Measurements from ENCODE around the gene ASCC3.
"Not testable (repeated sequence)": the region's sequence is repeated elsewhere in the genome, so short reads cannot be mapped to it uniquely, and the experiment has no call there.

The ASCC3 gene

GRCh38 chr6:100803264-100804045 lies 77.7 kb downstream of the ASCC3 start:
- no peak for DNase-seq (ENCODE audit: low read depth)

GRCh38 chr6:100801036-100801435 lies 80.1 kb downstream of the ASCC3 start:
- DNase-seq (ENCODE audit: low read depth): no peak

GRCh38 chr6:100796049-100796823 lies 84.9 kb downstream of the ASCC3 start:
- no peak for DNase-seq (ENCODE audit: low read depth)

- no peak for DNase-seq (ENCODE audit: low read depth)
These were observed 91.0 kb downstream of the ASCC3 start for GRCh38 chr6:100790084-100790483.

DNA sequence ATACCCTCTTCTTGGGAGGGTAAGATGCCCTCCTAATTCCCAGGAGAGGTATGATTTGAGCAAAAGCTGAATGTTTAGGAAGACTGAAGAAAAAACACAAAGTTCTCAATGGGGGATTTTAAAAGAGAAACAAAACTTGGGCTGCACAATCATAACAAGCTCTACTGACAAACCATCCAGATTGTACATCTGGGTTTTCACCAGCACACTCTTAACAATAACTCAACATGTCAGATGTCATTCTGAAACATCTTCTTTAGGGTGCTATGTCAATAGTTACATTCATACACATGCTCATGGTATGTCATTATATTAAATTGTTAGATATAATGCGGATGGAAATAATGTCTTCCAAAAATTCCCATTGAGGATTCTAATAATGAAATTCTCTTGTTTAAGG lies 95.1 kb downstream of the ASCC3 start:
- DNase-seq (ENCODE audit: low read depth): no peak

DNA sequence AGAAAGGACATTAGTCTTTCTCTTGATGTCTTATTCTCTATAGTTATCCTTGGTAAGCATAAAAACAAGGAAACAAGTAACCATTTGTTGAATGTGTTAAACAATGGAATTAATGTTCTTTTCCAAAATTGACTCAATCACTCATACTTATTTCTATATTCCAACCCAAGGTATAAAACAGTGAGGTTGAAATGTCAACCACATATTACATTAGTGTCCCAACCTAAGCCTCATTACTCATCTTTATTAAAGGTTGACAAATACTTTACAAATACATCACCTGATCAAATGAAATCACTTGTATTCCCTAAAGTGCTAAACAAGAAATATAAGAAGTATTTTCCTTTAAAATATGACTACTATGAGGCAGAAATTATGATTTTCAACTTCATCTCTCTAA lies 100.5 kb downstream of the ASCC3 start:
- no peak for DNase-seq (ENCODE audit: low read depth)

- no peak for DNase-seq (ENCODE audit: low read depth)
These were observed 105.5 kb downstream of the ASCC3 start for GRCh38 chr6:100775667-100776066.

DNA sequence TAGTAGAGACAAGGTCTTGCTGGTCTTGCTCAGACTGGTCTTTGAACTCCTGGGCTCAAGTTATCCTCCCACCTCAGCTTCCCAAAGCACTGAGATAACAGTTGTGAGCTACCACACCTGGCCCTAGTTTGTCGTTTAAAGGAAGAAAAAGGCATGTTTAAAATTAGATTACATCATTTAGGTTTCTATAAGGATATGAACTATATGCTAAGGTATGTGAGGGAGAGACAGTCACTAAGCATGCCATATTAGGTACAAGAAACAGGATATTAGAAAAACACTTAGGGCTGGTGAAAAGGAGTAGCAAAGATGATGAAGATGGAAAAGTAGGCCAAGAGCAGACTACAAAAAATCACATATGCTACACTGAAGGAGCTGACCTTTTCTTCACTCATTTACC lies 106.4 kb downstream of the ASCC3 start:
- no peak for DNase-seq (ENCODE audit: low read depth)

DNA sequence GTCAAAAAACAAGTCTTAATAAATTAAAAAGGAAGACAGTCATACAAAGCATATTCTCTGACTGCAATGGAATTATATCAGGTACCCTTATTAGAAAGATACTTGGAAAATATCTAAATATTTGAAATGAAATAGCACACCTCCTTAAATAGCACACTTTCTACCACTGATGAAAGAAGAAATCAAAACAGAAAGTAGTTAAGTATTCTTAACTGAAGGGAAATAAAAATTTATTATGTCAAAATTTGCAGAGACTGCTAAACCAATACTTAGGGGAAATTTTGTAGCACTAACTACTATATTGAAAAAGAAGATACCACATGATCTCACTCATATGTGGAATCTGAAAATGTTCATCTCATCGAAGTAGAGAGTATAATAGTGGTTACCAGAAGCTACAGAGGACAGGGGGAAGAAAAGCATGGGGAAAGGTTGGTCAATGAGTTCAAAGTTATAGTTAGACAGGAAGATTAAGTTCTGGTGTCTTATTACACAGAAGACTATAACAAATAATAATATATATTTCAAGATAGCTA lies 112.2 kb downstream of the ASCC3 start:
- no peak for DNase-seq (ENCODE audit: low read depth)

DNA sequence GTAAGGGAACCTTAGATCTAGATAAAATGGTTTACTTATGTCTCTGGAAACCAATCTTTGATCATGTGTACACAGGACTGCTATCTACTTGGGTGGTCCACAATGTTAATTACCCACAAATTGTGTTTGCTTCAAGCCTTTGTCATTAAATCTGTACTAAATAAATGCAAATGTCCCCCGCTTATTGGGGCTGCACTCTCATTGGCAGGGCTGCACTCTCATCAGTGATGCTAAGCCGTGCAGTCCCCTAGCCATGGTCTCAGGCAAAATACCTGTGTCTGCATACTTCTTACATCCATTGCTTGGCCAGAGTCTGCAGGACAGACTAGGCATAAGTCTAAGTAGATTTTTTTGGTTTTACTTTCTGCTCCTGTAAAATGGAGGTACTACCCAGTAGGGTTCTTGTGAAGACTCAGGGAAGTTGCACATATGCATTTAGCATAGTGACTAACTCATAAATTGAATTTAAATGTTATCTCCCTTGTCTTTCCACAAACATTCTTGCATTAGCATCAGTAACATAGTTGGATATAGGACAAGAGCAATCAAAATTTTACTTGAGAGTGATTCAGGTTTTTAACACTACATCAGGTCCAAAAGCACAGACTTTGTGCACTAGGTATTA lies 117.4 kb downstream of the ASCC3 start:
- no peak for DNase-seq (ENCODE audit: low read depth)

DNA sequence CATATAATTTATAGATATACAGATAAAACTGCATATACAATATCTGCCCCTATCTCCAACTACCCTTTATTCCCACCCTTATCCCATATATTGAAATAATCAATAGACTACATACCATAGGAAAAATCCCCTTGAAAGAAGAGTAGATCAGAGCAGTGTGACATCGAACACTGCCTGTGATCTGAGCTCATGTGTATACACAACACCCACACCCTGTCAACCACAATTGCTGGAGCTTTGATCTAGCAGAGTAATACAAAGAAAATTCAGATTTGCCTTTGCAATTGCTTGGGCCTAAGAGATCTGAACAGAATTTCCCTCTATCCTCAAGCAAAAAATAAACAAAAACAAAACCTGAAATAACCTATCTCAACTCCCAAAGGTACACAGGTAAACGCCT lies 119.3 kb downstream of the ASCC3 start:
- no peak for DNase-seq (ENCODE audit: low read depth)

DNA sequence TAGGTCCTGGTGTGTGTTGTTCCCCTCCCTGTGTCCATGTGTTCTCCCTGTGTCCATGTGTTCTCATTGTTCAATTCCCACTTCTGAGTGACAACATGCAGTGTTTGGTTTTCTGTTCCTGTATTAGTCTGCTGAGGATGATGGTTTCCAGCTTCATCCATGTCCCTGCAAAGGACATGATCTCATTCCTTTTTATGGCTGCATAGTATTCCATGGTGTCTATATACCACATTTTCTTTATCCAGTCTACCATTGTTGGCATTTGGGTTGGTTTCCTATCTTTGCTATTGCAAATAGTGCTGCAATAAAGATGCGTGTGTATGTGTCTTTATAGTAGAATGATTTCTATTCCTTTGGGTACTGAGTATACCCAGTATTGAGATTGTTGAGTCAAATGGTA lies 122.7 kb downstream of the ASCC3 start:
- not testable (repeated sequence) for DNase-seq (ENCODE audit: low read depth)

GRCh38 chr6:100753421-100753820 lies 127.7 kb downstream of the ASCC3 start:
- DNase-seq (ENCODE audit: low read depth): no peak

DNA sequence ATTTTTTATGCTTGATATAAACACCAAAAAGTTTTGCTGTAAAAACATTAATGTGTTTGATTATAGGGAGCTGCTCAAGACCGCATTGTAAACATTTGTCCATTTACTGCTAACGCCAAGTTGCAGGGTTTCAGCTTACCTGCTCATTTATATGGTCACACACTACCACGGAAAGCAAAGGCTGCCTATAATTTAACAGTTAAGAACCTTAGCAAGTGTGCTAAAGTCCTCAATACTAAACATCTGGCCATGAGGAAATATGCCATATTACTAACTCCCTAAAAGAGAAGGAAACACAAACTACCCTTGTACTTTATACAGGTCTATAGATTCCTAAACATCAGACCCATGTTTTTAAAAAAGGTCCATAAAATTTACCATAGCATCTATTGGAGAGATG lies 129.5 kb downstream of the ASCC3 start:
- DNase-seq (ENCODE audit: low read depth): no peak

- no peak for DNase-seq (ENCODE audit: low read depth)
These were observed 135.6 kb downstream of the ASCC3 start for GRCh38 chr6:100745419-100746041.

GRCh38 chr6:100740439-100740838 lies 140.7 kb downstream of the ASCC3 start:
- DNase-seq (ENCODE audit: low read depth): no peak

GRCh38 chr6:100737720-100738119 lies 143.4 kb downstream of the ASCC3 start:
- DNase-seq (ENCODE audit: low read depth): not testable (repeated sequence)

DNA sequence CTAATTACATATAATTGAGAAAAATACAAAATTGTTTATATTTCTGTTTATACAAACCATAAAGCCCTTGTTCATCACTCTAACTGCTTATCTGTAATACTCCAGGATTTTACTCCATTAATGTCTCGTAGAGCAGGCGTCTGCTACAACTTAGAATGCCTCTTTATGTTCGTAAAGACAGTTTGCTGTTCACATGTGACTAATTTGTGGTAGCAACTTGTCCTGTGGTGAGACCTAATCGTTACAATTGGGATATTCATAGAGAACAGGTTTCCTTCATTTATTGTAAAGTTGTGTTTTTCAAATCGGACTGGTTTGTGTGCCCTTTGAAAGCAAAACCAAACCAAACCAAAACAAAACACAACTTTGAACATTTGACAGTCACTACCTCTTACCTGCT lies 149.7 kb downstream of the ASCC3 start:
- DNase-seq (ENCODE audit: low read depth): no peak

DNA sequence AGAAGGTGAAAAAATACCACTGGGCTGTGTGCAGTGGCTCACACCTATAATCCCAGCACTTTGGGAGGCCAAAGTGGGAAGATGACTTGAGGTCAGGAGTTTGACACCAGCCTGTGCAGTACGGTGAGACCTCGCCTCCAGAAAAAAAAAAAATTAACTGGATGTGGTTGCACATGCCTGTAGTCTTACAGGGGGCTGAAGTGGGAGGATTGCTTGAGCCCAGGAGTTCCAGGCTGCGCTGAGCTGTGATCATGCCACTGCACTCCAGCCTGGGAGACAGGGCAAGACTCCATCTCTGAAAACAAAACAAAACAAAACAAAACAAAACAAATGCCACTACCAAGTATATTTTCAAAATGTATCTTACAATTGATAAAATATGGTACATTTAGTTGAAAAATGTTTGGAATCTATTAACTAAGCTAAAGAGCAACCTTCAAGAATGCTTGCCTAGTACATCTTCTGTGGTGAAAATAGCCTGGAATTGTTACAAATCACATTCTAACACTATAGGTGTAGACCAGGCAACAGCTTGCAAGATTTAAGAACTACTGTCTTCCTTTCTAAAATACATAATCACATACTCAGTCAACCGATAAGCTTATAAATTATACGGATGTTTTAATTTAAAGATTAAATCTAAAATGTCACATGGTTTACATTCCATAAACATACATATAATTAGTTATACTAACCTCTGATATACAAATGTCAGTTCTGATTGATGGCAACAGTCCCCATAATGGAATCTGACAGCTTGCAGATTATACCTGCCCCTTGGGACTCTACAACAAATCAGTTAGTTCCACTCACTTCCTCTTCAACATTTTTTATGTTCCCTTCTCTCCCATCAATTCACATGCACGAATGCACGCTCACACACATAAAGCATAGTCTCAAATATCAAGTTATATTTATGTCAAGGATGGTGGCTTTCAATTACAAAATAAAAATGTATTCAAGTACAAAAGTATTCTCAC lies 150.8 kb downstream of the ASCC3 start:
- no peak for DNase-seq (ENCODE audit: low read depth)

DNA sequence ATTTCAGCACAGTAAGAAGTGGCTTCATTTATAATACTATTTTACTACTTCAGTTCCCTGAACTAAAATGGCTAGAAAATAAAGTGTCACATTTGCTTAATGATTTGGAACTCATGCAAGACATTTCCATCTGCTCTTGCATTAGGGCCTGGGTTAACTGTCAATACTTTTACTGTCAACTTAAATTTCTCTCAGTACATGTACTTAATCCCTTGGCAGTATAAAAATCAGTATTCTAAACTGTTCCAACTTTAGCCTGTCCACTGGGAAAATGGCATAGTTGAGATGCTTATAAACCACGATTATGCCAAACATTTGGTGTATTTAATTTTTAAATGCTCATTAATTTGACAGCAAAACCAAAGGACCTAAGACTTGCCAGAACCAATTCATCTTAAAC lies 154.5 kb downstream of the ASCC3 start:
- DNase-seq (ENCODE audit: low read depth): no peak

GRCh38 chr6:100724696-100725095 lies 156.4 kb downstream of the ASCC3 start:
- no peak for DNase-seq (ENCODE audit: low read depth)

Measured in stimulated activated CD4-positive, alpha-beta T cell treated with anti-CD3 and anti-CD28 coated beads, Interleukin-2, amount 100 ng/mL, for 4 hours (primary cell).